NCI-H446 (cell line): ENCODE data around the gene EXOC4.

Source experiments
- DNase-seq, 2 experiments: peaks; one replicate each; lab custom pipeline; 2025; lab: John Stamatoyannopoulos, UW

The EXOC4 gene

DNA sequence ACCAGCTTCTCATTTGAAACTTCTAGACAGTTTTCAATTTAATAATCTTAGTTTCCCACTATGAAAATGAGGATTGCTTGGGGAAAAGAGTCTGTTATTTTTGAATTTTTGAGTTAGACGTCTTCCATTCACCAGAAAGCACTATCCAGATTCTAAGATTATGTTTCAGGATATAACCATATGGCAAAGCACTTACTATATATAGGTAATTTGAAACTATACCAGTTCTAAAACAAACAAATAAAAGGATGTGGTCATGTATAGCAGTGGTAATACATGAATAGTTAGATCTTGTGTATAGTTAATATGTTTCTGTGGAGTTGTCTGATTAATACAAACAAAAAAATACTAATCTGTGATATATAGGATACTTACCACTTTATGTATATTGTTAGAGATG, 320.0 kb downstream of the EXOC4 start:
- DNase-seq, result no peak

DNA sequence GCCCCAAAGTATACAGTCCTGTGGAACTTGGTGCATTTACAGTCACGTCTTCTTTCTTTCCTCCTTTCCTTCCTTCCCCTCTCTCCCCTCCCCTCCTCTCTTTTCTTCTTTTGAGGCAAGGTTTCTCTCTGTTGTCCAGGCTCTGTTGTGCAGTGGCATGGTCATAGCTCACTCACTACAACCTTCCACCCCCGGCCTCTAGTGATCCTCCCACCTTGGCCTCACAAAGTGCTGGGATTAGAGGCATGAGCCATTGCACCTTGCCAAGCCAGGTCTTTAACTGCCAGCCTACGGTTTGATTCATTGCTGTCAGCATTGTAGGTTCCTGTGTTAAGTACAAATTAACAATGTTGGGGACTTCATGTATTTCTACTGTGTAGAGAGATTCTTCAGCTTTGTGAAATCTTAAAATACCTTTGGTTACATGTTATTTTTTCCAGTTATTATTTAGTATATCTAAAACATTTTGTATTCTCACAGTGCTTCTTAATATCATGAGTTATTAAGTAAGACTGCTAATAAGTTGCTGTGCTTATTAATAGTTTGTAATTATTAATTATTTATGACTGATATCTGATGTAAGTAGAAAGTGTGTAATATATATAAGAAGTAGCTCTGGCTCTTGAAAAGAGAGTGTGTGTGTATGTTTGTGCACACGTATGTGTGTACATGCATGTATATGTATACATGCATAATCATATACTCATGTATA, 320.8 kb downstream of the EXOC4 start:
- no peak for DNase-seq

DNA sequence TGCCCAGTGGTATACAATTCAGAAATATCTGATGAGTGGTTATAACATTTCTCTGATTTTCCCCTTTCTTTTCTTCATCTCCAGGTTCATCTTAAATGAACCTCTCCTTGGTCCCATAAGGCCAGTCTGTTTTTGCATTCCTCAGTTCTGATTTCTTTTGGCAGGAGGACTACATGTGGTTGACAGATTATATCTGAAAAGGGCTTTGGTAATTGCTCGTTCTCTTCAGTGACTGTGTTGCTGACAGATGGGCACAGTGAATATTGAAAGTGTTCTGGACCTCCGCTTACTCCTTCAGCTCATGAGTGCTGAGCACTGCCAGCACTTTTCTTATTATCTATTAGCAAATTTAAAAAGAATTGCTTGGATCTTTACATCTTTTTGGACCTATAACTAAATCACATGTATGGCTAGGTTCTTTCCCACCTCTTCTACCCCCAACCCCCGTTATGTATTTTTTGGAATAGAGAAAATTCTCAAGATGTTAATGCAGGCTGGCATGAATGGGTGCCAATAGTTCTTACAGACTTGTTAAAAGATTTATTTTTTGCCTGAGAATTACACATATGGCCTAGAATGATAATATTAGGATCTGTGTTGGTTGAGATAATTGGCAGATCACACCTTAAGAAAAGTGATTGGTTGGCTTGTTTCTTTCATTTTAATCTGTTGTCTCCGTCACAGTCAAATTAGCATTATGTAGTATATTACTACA, 323.0 kb downstream of the EXOC4 start:
- DNase-seq, result peak; percentile 83 to 88

GRCh38 chr7:133576612-133577168, 323.8 kb downstream of the EXOC4 start:
- DNase-seq, result peak in 1 of 2 experiments; percentile 24

GRCh38 chr7:133582766-133583523, 330.1 kb downstream of the EXOC4 start:
- no peak for DNase-seq

- no peak for DNase-seq
Observed at GRCh38 chr7:133583545-133584171, 330.8 kb downstream of the EXOC4 start.

DNA sequence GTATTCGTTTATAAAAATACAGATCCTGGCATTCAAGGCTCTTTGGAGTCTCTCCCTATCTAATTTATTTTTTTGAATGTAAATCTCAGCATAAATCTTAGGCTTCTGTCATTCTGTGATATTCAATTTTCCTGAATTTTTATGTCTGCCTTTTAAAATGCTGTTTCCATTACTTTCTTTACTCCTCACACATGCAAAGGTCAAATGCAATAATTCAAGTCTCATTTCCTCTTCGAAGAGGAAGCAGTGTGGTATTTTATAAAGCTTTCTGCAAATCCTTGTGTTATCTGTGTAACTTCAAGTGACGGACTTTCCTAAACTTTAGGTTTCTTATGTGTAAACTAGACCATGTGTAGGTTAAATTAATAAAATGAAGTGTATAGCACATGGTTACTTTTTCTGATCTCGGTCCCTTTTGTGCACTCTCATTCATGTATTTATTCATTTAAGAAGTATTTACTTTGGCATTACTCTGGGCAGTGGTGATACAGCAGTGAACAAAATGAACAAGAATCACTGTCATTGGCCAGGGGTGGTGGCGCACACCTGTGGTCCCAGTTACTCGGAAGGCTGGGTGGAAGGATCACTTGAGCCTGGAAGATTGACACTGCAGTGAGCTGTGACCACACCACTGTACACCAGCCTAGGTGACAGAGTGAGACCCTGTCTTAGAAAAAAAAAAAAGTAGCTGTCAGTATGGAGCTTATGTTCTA, 332.2 kb downstream of the EXOC4 start:
- DNase-seq, result no peak

- DNase-seq, result no peak
Observed at GRCh38 chr7:133586253-133586652, 333.4 kb downstream of the EXOC4 start.

- DNase-seq, result no peak
Observed at GRCh38 chr7:133587903-133588302, 335.0 kb downstream of the EXOC4 start.

DNA sequence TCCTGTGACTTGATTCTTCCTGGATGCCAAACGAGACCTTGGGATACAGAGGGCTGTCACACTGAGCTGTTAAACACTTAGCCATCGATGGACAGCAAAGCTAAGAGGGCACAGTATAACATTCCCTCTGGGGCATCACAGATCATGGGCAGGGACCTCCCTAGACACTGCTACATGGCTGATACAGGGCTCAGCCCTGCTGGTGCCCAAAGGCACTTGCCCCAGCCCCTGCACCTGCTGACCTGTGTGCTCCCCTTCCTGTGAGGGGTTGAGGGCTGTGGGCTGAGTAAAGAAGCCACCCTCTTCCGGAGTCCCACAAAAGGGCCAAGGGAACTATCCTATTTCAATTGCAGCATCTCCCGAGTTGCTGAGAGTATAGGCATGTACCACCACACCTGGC, 337.9 kb downstream of the EXOC4 start:
- DNase-seq, result no peak

GRCh38 chr7:133591704-133592340, 338.9 kb downstream of the EXOC4 start:
- no peak for DNase-seq

DNA sequence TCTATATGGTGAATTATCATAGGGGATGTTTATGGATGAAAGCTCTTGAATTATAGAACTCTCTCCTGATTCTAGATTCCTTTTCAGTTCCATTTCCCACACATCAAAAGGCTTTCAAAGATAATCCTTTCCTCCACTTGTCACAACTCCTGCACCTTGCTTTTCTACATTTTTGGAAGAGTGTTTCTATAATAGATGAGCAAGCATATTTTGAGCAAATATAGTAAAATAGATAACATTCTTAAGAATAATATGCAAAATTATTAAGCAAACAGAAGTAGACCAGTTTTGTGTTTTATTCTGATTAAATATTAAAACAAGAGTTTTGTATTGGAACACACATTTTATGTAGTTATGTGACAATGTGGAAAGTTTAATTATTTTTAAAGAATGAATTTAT, 340.7 kb downstream of the EXOC4 start:
- no peak for DNase-seq

DNA sequence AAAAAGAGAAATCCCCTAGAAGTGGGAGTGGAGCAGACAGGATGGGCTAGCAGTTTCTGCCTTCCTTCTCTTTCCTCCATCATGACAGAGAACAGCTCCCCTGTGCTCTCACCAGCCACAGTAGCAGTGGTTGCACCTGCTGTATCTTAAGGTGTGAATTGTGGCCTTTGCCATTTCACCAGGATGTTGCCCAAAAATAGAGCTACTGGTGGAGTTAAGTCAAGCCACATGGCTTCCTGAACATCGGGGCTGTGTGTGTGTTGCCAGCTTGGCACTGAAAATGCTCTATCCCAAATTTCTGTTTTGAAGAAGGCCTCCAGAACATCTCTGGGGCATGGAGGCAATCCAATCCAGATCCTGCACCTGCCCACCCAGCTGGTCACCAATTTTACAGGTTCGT, 348.7 kb downstream of the EXOC4 start:
- peak; percentile 16 to 63 for DNase-seq

GRCh38 chr7:133602291-133602690, 349.4 kb downstream of the EXOC4 start:
- peak; percentile 56 to 64 for DNase-seq

DNA sequence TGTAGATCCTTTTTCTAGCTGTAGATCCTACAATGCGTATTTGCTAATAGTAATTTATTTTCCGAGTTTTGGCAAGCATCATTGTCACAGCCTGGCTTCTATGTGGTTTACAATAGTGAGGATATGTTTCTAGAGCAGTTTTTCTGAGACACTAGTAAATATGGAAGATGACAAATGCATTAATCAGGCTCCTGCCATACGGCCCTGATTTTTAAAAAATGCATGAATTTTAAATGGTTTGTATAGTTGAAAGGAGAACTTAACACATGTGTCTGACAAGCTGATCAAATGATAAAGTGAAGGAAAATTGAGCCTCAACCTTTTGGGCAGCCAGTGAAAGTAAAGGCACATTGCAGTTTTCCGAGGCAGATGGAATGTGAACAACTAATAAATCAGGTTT, 354.1 kb downstream of the EXOC4 start:
- peak in 1 of 2 experiments; percentile 51 for DNase-seq

GRCh38 chr7:133609806-133610205, 356.9 kb downstream of the EXOC4 start:
- DNase-seq, result peak in 1 of 2 experiments; percentile 21

DNA sequence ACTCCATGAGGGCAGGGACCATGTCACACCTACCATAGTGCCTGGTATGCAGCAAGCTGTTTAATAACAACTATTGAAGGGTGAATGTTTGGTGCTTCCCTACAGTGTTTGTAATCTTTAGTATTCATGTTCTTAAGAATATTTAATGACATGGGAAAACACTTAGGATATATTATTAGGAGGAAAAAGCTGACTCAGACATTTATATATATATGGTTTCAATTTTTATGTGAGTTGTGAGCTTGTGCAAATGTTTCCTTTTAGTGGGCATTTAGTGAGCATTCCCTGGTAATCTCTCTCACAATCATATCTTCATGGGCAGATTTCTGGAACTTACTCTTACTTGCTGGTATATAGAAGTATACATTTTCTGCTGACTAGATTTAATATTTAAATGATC, 359.1 kb downstream of the EXOC4 start:
- no peak for DNase-seq

DNA sequence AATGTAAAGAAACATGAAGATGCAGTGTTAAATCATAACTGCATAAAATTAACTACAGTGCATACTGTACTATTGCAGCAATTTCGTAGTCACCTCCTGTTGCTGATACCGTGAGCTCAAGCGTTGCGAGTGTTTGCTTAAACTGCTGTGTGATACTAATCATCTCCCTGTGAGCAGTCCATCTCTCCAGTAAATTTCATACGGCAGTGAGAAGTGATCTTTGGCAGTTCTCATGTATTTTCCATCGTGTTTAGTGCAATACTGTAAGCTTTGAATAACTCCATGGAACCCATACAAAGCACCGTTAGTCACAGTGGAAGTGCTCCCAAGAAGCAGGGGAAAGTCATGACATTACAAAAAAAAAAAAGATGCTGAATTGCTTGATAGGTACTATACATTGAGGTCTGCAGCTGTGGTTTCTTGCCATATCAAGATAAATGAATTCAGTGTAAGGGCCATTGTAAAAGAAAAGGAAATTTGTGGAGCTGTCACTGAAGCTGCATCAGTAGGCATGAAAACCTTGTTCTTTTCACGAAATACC, 360.4 kb downstream of the EXOC4 start:
- DNase-seq, result no peak

GRCh38 chr7:133614251-133614650, 361.4 kb downstream of the EXOC4 start:
- DNase-seq, result no peak

DNA sequence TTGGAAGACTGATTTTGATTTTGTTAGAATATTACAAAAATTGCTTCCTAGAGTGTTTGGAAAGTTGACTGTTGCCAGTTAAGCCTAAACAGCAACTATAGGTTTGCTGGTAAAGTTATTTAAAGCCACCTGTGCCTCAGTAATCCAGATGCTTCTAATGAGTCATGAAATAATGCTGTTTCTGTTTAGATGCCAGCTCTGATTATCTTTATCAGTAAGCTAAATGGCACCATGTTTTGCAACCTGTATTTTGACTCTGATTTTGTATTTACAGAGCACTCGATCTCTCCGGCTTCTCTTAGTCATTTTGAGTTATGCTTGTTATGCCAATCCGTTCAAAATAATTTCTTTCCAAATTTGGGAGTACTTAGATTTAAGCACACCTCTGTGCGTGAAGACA, 366.1 kb downstream of the EXOC4 start:
- no peak for DNase-seq

DNA sequence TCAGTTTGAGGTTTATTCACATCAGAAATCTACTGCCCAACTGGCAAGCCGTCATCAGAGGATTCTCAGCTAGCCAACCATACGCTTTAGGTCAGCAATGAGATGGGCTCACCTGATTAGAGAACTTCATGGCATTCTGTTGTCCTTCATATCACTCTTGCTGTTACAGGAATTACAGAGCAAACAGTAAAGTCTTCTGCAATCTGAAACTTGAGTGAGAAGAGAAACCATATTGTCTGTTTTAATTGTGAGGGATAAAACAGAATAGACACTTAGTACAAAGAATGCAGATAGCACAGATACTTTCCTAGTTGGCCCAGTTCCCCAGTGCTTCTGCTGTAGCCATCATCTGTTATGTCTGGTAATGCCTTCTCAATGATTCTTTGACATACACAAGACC, 366.6 kb downstream of the EXOC4 start:
- DNase-seq, result no peak
